Heart left ventricle (tissue), 16 donors: ENCODE results near the gene SLC35B3. TPM values are rescaled to one million over a fixed set of nuclear protein-coding genes. Genes with fewer than 3 reads are reported as not detected.

Source experiments
- ATAC-seq, 4 donors: fragments of 200-7000 bp; cut with Tn5 transposase; one replicate each; pipeline ENCODE4 v1.9.1; 2020 to 2022; ENCODE audit warnings: moderate library complexity in 4 of 4, mild to moderate bottlenecking in 3 of 4, moderate number of reproducible peaks in 1 of 4
- DNase-seq, 5 donors: peaks; one replicate each; pipeline ENCODE4 v3.0.0-alpha.2; 2020
- H3K27ac ChIP-seq, 12 donors: fragments of 200-600 bp; sonication (generic) in 4 of 12; one replicate each; pipeline versions ENCODE4 v1.5.0 to v1.8.0; 2016 to 2022; ENCODE audit warnings: mild to moderate bottlenecking in 2 of 12
- H3K27me3 ChIP-seq, 9 donors: fragments of 200-600 bp; sonication (generic) in 2 of 9; one replicate each; pipeline versions ENCODE4 v1.5.1 to v1.8.0; 2016 to 2022; ENCODE audit warnings: mild to moderate bottlenecking in 3 of 9
- H3K36me3 ChIP-seq, 9 donors: fragments of 200-600 bp; sonication (generic) in 2 of 9; one replicate each; pipeline versions ENCODE4 v1.5.0 to v1.8.0; 2018 to 2022; ENCODE audit warnings: mild to moderate bottlenecking in 2 of 9
- H3K4me1 ChIP-seq, 12 donors: fragments of 200-600 bp; sonication (generic) in 4 of 12; one replicate each; pipeline versions ENCODE4 v1.5.0 to v1.8.0; 2016 to 2022; ENCODE audit warnings: mild to moderate bottlenecking in 3 of 12
- H3K4me3 ChIP-seq, 12 donors: fragments of 200-600 bp; sonication (generic) in 4 of 12; one replicate each; pipeline versions ENCODE4 v1.5.0 to v1.8.0; 2017 to 2022; ENCODE audit warnings: mild to moderate bottlenecking in 9 of 12, moderate library complexity in 4 of 12
- H3K9me3 ChIP-seq, 12 donors: fragments of 200-600 bp; sonication (generic) in 4 of 12; one replicate each; pipeline versions ENCODE4 v1.5.0 to v1.8.0; 2016 to 2022; ENCODE audit warnings: mild to moderate bottlenecking in 1 of 12
- CTCF ChIP-seq, 12 donors: fragments of 200-600 bp; sonication (generic) in 4 of 12; IDR thresholded peaks; one replicate each; pipeline versions ENCODE4 v1.5.0 to v1.8.0; 2018 to 2022; ENCODE audit warnings: antibody characterized with exemption in 12 of 12, mild to moderate bottlenecking in 5 of 12
- POLR2A ChIP-seq, 2 donors: fragments of 450-650 bp; IDR thresholded peaks; one replicate each; pipeline ENCODE4 v1.6.1; 2017; ENCODE audit warnings: antibody characterized with exemption in 2 of 2, mild to moderate bottlenecking in 2 of 2, moderate library complexity in 2 of 2
- WGBS, 4 donors: extraction: QIAGEN DNeasy Blood & Tissue Kit in 2 of 4; methylation state at CpG; one replicate each; pipeline versions ENCODE4 v1.1.5 to v1.1.7; 2013 to 2018; 5-methylcytosine and 5-hydroxymethylcytosine counted together
- intact Hi-C, 10 donors: fragments of 100-400 bp; cut with DNase I; formaldehyde crosslinking; loops; one replicate each; pipeline versions ENCODE4 v1.11.1 to v1.14.2; 2022
- polyA plus RNA-seq, 2 donors: library from polyadenylated mRNA; stranded (reverse); fragments of 200-250 nt; gene quantifications; one replicate each; pipeline ENCODE4 v1.2.3, GENCODE V29; 2013
- total RNA-seq, 9 donors: library from RNA; depleted of rRNA in 2 of 9; stranded (reverse); fragments of >200 nt in 2 of 9; fragmentation: NEBNext Ultra II Directional in 3 of 9; extraction: Animal tissue kit (Norgen Biotek cat#: 25700) in 3 of 9; gene quantifications; one replicate each; pipeline versions ENCODE4 v1.1.0 to v1.2.4, GENCODE V29; 2016 to 2023
- donor health status: ischemic (EF 13 %, LVEDD 7.1; RV severe dilation, severe dysfunction).
- donor health status: healthy with polysubstance abuse.
- donor health status: DM: no; HTN: yes; CAD: no.
- donor health status: DM: no; HTN: no; CAD: no.
- donor health status: ischemic (EF 25% LVEDD 6.9; RV normal size, moderate dysfunction).
- donor health status: ischemic (EF 25% LVEDD 5.7; RV mildly dilated, moderate dysfunction).
- donor health status: healthy.
- donor health status: DM: yes; HTN: yes; CAD: no.
- donor health status: ischemic (EF 35%, LVEDD 5.7; RV mildly dilated, moderate dysfunction).
- donor health status: nonischemic (EF 11% LVEDD 7.7; RV severe dilation, severe dysfunction).
- donor health status: DM: yes; HTN: yes; CAD: no.
- donor health status: PGD.
- donor health status: ischemic (EF 29% LVEDD 5.4; RV normal size, mild dysfunction).
- donor health status: nonischemic (EF 23%, LVEDD 6.1; RV moderate dilation, normal function).

The SLC35B3 gene
- total and polyA plus RNA-seq, 11 donors, result 3.7 to 9.8 (median 7.3) TPM

- H3K27me3 ChIP-seq, result no peaks in the 10 kb centered on the region
- intact Hi-C loops, result no loop called here
- DNase-seq (no peak), ATAC-seq (no peak)
- H3K9me3 ChIP-seq, result no peaks in the 10 kb centered on the region
- H3K27ac ChIP-seq, result no peak overlapping the region
- H3K4me1 ChIP-seq, result no peaks in the 10 kb centered on the region
- no peak overlapping the region for H3K4me3 ChIP-seq
- TF ChIP-seq CTCF (IDR thresholded peaks at IDR 0.05), result no peak
- no peak for TF ChIP-seq POLR2A (IDR thresholded peaks at IDR 0.05)
- WGBS, 4 donors, result 64 to 75% (median 69%) methylated on average over 2 of the region's 2 CpGs
- no peaks in the 10 kb centered on the region for H3K36me3 ChIP-seq
Observed at GRCh38 chr6:8392569-8392968, 42.8 kb downstream of the SLC35B3 start.

- no peaks in the 10 kb centered on the region for H3K9me3 ChIP-seq
Observed at GRCh38 chr6:8391934-8392333, 43.4 kb downstream of the SLC35B3 start.

GRCh38 chr6:8389036-8389818 is 46.1 kb downstream of the SLC35B3 start:
- no peaks in the 10 kb centered on the region for H3K36me3 ChIP-seq
- 79 to 88% (median 86%) methylated on average over 4 of the region's 4 CpGs for WGBS, 4 donors
- no peaks in the 10 kb centered on the region for H3K9me3 ChIP-seq
- intact Hi-C loops, result no loop called here
- DNase-seq, result no peak
- no peak for TF ChIP-seq CTCF (IDR thresholded peaks at IDR 0.05)
- no peak for TF ChIP-seq POLR2A (IDR thresholded peaks at IDR 0.05)
- H3K4me1 ChIP-seq, result no peaks in the 10 kb centered on the region
- no peak overlapping the region for H3K4me3 ChIP-seq
- H3K27ac ChIP-seq, result no peak overlapping the region
- ATAC-seq, result no peak
- H3K27me3 ChIP-seq, result no peaks in the 10 kb centered on the region

More at GRCh38 chr6:8391934-8392333, 43.4 kb downstream of the SLC35B3 start:
- Histone ChIP-seq H3K4me3 (no peak overlapping the region), H3K4me1 (no peaks in the 10 kb centered on the region), H3K27me3 (no peaks in the 10 kb centered on the region), H3K36me3 (no peaks in the 10 kb centered on the region), H3K27ac (no peak overlapping the region)
- DNase-seq, result no peak
- intact Hi-C loops, result no loop called here
- ATAC-seq, result no peak
- TF ChIP-seq CTCF (IDR thresholded peaks at IDR 0.05), result no peak

- H3K9me3 ChIP-seq, result no peaks in the 10 kb centered on the region
- 84 to 88% (median 84%) methylated on average over 11 of the region's 11 CpGs for WGBS, 4 donors
- no peak overlapping the region for H3K4me3 ChIP-seq
- no peak for ATAC-seq
- no peak for DNase-seq
- H3K4me1 ChIP-seq, result no peaks in the 10 kb centered on the region
- H3K27me3 ChIP-seq, result no peaks in the 10 kb centered on the region
- intact Hi-C loops, result no loop called here
- H3K36me3 ChIP-seq, result no peaks in the 10 kb centered on the region
- TF ChIP-seq POLR2A (IDR thresholded peaks at IDR 0.05), result no peak
- TF ChIP-seq CTCF (IDR thresholded peaks at IDR 0.05), result no peak
- no peak overlapping the region for H3K27ac ChIP-seq
Observed at GRCh38 chr6:8387942-8388437, 47.4 kb downstream of the SLC35B3 start.
